ENCODE data around the gene MINAR1.

MINAR1 gene

DNA sequence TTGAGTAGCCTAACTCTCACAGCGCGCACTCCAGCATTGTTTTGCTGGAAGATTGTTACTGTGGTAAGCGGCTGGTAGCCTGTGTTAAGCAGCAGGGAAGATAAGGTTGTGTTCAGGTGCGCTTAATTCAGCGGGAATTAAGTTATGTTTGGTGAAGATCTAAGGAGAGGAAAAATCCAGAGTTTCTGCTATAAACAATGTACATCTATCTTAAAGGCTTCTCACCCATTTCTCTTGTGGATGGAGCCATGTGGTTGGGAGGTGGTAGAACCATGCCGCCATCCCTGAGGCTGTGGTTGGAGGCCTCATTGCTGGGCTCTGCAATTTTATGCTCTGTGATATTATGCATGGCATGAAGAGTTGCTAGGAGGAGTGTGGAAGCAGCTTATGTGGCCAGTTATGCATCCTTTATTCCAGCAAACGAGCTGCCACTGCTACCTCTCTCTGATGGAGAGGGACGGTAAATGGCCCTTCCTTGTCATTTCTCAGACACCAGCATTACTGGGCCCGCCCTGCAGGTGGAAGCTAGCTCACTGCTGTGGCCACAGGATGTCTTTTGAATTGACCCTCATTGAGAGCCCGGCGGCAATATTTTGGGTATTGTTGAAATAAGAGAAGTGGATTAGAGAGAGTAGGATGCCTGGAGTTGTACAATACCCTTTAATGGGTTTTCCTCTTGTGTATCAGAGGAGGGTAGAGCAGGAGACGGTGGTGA, 1.3 kb downstream of the MINAR1 start:
- DNase-seq: no peak

GRCh38 chr15:79434361-79434760, 2.2 kb downstream of the MINAR1 start:
- DNase-seq: no peak

DNA sequence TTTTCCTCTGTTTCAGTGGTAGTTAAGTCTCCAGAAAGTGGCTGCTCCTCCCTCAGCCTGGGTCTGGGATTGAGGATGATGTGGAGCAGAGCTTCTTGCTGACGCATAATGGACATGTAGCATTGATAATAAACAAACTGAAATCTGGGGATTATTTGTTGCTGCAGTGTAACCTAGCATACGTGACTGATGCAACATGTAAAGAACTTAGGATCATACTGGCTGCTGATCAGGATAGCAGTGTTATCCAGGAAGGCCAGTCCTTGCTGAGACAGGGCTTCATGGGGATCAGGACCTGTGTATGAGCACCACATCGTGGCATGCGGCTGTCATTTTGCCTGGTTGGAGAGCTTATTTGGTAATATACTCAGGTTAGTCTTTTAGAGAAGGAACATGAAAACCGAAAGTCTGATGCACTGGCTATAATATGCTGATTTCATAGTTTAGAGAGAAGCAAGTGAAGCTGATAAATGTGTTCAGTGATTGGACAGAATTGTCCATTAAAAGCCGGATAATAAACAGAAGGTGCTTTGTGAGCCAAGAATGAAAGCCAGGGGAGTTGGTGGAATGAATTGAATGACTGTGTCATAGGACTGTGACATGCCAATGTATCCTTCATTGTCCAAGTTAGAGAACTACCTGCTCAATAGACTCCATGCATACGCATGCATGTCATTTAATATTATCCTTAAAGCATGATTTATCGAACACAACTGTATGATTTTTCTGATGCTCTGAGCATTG, 4.1 kb downstream of the MINAR1 start:
- DNase-seq: no peak

DNA sequence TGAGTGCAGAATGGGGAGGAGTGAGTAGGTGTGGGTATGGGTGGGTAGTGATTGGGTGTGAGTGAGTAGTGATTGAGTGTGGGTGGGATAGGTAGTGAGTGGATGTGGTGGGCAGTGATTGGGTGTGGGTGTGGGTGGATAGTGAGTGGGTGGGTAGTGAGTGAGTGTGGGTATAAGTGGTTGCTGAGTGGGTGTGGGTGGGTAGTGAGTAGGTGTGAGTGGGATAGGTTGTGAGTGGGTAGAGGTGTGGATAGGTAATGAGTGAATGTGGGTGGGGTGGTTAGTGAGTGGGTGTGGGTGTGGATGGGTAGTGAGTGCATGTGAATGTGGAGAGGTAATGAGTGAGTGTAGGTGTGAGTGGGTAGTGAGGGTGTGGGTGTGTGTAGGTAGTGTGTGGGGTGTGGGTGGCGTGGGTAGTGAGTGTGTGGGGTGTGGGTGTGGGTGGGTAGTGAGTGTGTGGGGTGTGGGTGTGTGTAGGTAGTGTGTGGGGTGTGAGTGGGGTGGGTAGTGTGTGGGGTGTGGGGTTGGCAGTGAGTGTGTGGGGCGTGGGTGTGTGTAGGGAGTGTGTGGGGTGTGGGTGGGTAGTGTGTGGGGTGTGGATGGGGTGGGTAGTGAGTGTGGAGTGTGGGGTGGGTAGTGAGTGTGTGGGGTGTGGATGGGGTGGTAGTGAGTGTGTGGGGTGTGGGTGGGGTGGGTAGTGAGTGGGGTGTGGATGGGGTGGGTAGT, 5.3 kb downstream of the MINAR1 start:
- DNase-seq: no peak

- no peak for DNase-seq
These were observed 7.1 kb downstream of the MINAR1 start for GRCh38 chr15:79439236-79439635.

- no peak for DNase-seq
These were observed 8.3 kb downstream of the MINAR1 start for GRCh38 chr15:79440355-79440908.

- DNase-seq: no peak
These were observed 10.8 kb downstream of the MINAR1 start for GRCh38 chr15:79442911-79443310.

- DNase-seq: no peak
These were observed 14.9 kb downstream of the MINAR1 start for GRCh38 chr15:79447060-79447459.

GRCh38 chr15:79450648-79451047, 18.5 kb downstream of the MINAR1 start:
- no peak for DNase-seq

DNA sequence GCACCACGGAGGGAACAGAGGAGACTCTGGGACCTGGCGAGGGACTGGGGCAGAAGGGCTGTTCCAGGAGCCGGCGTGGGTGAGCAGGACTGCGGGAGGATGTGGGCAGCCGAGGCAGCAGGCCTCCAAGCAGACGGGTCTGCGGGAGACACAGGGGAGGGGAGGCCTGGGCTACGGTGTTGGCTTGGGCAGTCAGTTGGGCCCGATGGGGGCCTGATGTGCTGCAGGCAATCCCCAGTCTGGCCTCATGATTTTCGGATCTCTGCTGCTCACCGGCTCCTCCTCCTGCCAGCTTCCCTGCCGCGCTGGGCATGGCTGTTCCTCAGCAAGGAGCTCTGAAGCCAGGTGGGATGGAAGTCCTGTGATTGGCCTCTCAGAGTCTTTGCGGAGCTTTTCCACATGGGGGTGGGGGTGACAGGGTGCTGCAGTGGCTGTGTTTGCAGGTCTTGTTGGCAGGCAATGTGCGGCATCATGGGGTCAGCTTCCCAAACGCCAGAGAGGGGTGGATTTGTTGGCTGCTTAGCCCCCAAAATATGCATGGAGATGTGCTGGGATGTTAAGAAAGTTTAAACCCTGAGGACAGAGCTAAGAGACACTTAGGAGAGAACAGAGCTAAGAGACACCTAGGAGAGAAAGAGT, 19.3 kb downstream of the MINAR1 start:
- DNase-seq: no peak

- no peak for DNase-seq
These were observed 20.3 kb downstream of the MINAR1 start for GRCh38 chr15:79452244-79453051.

DNA sequence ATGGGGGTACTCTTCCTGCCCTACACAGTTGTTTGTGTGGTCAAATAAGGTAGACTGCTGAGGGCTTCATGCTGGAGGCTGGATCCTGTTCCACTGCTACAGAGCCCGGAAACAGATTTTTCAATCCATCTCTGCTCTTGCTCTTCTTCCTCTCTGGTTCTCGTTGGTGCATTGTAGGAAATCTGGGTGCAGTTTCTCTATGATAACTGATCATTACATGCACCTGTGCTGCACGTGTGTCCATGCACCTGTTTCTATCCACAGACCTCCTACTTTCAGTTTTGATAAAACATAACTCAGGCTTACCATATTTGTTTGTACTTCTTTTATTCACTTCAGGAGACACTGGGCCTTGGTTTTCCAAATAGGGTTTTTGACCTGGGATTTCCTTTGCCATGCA, 21.3 kb downstream of the MINAR1 start:
- DNase-seq: no peak

DNA sequence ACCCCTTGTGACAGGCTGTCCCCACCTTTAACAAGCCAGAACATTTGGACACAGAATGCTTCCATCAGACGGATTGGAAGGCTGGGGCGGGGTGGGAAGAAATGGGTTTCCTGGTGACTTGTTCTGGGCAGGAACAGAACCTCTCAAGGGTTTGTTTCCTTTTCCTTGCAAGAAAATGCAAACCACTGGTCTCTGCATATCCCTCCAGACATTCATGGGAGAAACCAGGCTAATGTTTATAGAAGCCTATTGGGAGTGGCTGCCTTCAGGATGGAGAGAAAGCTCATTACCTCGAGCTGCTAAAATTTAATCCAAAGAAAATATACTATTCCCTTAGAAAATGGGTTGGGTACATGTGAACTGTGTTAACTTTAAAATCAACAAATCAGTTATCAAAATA, 21.9 kb downstream of the MINAR1 start:
- no peak for DNase-seq

- DNase-seq: no peak
These were observed 23.2 kb downstream of the MINAR1 start for GRCh38 chr15:79455361-79455760.

DNA sequence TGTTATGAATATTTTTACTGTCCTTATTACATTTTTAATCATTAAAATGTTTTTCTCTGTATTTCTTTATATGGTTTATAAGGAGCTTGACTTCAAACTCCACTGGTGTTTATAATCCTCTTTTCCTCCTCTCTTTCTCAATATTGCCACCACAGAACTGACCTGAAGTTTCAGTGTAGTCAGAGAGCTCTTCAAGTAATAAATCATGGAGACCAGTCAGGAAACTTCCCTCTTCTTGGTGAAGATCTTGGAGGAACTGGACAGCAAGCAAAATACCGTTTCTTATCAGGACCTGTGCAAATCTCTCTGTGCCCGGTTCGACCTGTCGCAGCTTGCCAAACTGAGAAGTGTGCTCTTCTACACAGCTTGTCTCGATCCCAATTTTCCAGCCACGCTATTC, 23.8 kb downstream of the MINAR1 start:
- DNase-seq: no peak

DNA sequence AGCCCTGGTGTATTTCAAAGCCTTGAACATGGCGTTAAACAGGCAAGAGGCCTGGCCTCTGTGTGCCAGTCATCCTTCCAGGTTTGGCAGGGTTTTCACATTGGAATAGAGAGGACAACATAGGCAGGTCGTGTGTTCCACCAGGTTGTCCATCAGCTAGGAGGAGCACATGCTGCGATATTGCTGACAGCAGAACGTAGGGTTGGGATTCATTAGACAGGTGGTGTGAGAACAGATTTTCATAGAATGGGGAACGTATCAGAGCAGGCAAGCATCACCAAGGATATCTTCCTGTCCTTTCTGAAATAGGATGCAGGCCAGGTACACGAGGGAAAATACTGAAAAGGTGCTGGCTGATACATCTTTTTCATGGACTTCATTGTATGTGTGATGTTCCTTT, 26.4 kb downstream of the MINAR1 start:
- DNase-seq: no peak

GRCh38 chr15:79459666-79460065, 27.5 kb downstream of the MINAR1 start:
- no peak for DNase-seq

DNA sequence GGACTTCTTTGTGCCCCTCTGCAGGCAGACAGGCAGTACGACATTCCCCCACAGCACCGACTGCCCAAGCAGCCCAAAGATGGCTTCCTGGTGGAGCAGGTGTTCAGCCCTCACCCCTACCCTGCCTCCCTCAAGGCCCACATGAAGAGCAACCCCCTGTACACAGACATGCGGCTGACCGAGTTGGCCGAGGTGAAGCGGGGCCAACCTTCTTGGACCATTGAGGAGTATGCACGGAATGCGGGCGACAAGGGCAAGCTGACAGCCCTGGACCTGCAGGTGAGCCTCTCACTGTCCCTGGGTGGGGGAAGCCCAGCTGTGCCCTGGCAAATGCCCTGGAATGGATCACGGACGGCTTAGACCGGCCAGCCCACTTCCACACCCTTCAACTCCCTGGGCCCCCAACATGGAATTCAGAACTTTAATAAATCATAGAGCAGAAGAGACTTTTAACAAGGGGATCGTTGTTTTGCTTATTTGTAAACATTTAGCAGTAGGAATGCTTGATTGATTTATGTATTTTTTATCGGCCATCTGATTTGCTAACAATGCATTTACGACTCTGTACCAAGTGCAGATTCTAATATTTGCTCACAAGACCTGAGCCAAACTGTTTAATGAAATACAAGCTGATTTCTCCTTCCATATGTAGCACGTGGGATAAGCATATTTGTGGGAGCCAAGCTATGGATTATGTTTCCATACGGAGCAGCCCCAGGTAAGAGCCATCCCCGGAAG, 31.1 kb downstream of the MINAR1 start:
- DNase-seq: no peak

DNA sequence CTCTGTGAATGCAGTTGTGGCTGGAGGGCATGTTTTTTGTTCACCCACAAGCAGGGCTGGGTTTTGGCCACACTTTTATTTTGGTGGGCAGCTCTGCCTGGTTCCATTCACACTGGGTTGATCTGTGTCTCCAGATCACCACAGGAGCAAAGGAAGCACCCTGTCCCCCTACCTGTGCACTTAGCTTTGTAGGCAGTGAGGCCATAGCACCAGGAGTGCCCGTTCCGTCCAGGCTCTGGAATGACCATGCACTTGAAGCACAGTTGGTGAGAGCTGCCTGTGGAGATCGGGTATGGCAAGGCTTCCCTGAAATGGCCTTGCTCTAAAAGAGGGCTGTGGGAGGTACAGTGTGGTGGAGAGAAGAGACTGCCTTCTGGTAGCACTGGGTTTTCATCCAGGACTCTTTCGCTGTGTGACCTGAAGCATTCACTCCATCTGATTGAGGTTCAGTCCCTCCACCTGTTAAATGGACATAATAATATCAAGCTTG, 31.7 kb downstream of the MINAR1 start:
- DNase-seq: no peak

- no peak for DNase-seq
These were observed 34.4 kb downstream of the MINAR1 start for GRCh38 chr15:79466488-79466887.

DNA sequence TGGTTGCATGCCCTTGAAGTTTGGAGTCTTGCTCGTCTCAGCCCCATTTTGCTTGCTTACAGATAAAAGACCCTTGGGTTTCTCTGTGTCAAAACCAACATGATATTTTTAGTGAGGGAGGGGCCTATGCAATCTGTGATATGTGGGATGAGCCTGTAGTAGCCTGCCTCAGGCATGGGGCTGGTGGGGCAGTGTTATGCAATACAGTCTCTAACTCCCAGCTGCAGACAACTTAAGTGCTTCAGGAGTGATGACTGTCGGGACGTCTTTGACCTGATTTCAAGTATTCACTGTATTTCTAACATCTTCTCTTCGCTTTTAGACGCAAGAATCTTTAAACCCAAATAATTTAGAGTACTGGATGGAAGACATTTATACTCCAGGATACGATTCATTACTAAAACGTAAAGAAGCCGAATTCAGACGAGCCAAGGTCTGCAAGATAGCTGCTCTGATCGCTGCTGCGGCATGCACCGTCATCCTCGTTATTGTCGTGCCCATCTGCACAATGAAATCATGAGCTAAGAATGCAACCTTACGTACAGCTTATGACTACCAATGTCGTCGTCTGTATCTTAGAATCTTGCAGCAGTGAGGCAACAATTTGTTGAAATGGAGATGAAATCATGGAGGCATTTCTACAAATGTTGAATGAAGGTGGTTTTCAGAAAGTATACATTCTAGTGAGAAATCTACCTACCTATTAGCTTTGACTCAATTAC, 35.9 kb downstream of the MINAR1 start:
- DNase-seq: no peak

Measured in right forelimb (tissue), 1 donor.